Pancreas (tissue), 10 donors: Measurements from ENCODE around the gene DISP1. TPM values are rescaled to one million over a fixed set of nuclear protein-coding genes. Genes with fewer than 3 reads are reported as not detected.

ENCODE experiments used
- ATAC-seq, 4 donors: fragments of 200-7000 bp; cut with Tn5 transposase; one replicate each; pipeline versions ENCODE4 v1.8.0 to v1.9.1; 2020; ENCODE audit warnings: mild to moderate bottlenecking in 4 of 4, moderate library complexity in 4 of 4
- DNase-seq, 6 donors: peaks; one replicate each; pipeline ENCODE4 v3.0.0-alpha.2; 2020
- FAIRE-seq: peaks from 2 replicates; lab custom pipeline; 2012; peaks lifted over from hg19 to GRCh38; lab: Jason Lieb, UNC
- H3K27ac ChIP-seq, 4 donors: fragments of 200-600 bp; sonication (generic); 1 replicate in 3 of 4; 2 replicates in 1 of 4; pipeline versions ENCODE4 v1.5.0 to v1.8.0; 2020
- H3K27me3 ChIP-seq, 4 donors: fragments of 200-600 bp; one replicate each; pipeline ENCODE4 v1.8.0; 2021
- H3K36me3 ChIP-seq, 3 donors: fragments of 200-600 bp; sonication (generic) in 1 of 3; one replicate each; pipeline versions ENCODE4 v1.5.0 to v1.8.0; 2020 to 2021
- H3K4me1 ChIP-seq, 3 donors: fragments of 200-600 bp; one replicate each; pipeline ENCODE4 v1.8.0; 2021
- H3K4me3 ChIP-seq, 4 donors: fragments of 200-600 bp; sonication (generic) in 2 of 4; one replicate each; pipeline versions ENCODE4 v1.5.0 to v1.8.0; 2020 to 2021
- H3K9me3 ChIP-seq, 4 donors: fragments of 200-600 bp; one replicate each; pipeline ENCODE4 v1.8.0; 2021
- WGBS, 2 donors: extraction: QIAGEN DNeasy Blood & Tissue Kit; methylation state at CpG; one replicate each; pipeline ENCODE4 v1.1.7; 2013; 5-methylcytosine and 5-hydroxymethylcytosine counted together
- intact Hi-C, 3 donors: fragments of 100-400 bp; cut with DNase I; formaldehyde crosslinking; loops; one replicate each; pipeline versions ENCODE4 v1.11.1 to v1.14.2; 2022
- polyA plus RNA-seq, 2 donors: library from polyadenylated mRNA; stranded (reverse); fragments of 200-250 nt; gene quantifications; one replicate each; pipeline ENCODE4 v1.2.3, GENCODE V29; 2013
- total RNA-seq, 6 donors: library from RNA; stranded (reverse); fragmentation: NEBNext Ultra II Directional in 4 of 6; extraction: Animal tissue kit (Norgen Biotek cat#: 25700) in 4 of 6; gene quantifications; one replicate each; pipeline versions ENCODE4 v1.2.1 to v1.2.4, GENCODE V29; 2021 to 2023
- TF ChIP-seq, protein P1 (sequence below), 4 donors: fragments of 200-600 bp; sonication (generic) in 3 of 4; IDR thresholded peaks; one replicate each; pipeline versions ENCODE4 v1.5.0 to v1.8.0; 2021; ENCODE audit warnings: antibody characterized with exemption in 4 of 4
- donor health status: healthy with polysubstance abuse.
- donor health status: DM: no; HTN: no; CAD: no; lungs with moderate emphysema.
- donor health status: DM: no; HTN: no; CAD: no.
- donor health status: control.
- donor health status: control.
- donor health status: Bipolar disorder and iron deficiency.
- donor health status: DM: yes; HTN: yes; CAD: no.
- donor health status: DM: no; HTN: no; CAD: no.
- donor health status: DM: no; HTN: no; CAD: no.
- donor health status: DM: yes; HTN: yes; CAD: no.

Gene DISP1
- total and polyA plus RNA-seq, 8 donors, result 1.9 to 6.2 (median 3.2) TPM

DNA sequence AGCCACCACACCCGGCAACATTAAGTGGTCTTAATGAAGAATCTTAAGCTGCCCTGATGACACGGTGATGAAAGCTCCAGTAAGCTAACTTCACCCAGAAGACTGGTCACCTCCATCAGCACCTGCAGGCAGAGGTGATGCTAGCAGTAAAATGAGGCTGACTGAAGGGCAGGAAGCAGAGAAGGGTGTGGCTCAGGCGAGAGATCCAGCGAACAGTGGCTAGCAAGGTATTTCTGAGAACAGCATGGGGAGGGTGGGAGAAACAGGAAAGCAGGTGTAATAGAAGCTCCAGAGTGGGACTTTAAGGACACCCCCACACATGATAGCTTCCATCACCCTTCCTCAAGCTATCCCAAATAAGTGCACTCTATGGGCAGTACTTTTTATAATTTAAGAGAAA lies 15.9 kb upstream of the DISP1 start:
- intact Hi-C loops, result loop anchor here in 1 of 3 donors (10.0 kb wide), 2 partner anchors 326 to 886 kb away; no protein-coding TSS in a partner anchor
- Histone ChIP-seq H3K27me3 (no peaks in the 10 kb centered on the region), H3K4me1 (no peaks in the 10 kb centered on the region), H3K9me3 (no peaks in the 10 kb centered on the region), H3K36me3 (no peaks in the 10 kb centered on the region), H3K4me3 (no peak overlapping the region), H3K27ac (no peak overlapping the region)
- ATAC-seq, result no peak
- TF ChIP-seq, protein P1, sequence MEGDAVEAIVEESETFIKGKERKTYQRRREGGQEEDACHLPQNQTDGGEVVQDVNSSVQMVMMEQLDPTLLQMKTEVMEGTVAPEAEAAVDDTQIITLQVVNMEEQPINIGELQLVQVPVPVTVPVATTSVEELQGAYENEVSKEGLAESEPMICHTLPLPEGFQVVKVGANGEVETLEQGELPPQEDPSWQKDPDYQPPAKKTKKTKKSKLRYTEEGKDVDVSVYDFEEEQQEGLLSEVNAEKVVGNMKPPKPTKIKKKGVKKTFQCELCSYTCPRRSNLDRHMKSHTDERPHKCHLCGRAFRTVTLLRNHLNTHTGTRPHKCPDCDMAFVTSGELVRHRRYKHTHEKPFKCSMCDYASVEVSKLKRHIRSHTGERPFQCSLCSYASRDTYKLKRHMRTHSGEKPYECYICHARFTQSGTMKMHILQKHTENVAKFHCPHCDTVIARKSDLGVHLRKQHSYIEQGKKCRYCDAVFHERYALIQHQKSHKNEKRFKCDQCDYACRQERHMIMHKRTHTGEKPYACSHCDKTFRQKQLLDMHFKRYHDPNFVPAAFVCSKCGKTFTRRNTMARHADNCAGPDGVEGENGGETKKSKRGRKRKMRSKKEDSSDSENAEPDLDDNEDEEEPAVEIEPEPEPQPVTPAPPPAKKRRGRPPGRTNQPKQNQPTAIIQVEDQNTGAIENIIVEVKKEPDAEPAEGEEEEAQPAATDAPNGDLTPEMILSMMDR (IDR thresholded peaks at IDR 0.05), result no peak
- 91 to 93% methylated on average over 4 of the region's 4 CpGs for WGBS, 2 donors
- FAIRE-seq, result no peak
- DNase-seq, result no peak

GRCh38 chr1:222801067-222801466 lies 13.8 kb upstream of the DISP1 start:
- TF ChIP-seq, protein P1 (IDR thresholded peaks at IDR 0.05), result no peak
- intact Hi-C loops, result no loop called here

DNA sequence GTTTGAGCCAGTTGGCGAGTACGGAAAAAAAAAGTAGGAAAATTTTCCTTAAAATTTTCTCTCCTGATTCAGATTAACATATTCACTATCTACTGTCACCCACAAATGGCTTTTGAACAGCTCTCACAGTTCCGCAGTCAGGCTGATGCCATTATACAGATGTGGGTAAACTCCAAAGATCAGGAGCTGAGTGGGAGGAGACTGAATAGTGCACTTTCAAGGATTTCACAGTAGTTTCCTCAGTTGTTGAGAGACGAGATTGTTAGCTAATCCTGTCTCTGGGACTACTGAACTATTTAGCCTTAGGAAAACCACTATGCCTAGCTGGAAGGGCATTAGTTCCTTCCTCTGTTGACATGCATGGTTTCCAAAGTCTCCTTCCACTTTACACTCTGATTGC lies 3.2 kb upstream of the DISP1 start:
- H3K4me1 ChIP-seq, result peaks cover 0 to 12% (median 0%) of the 10 kb centered on the region in 3 donors
- H3K36me3 ChIP-seq, result no peaks in the 10 kb centered on the region
- 76 to 82% methylated on average over 4 of the region's 4 CpGs for WGBS, 2 donors
- no peaks in the 10 kb centered on the region for H3K27me3 ChIP-seq
- ATAC-seq (no peak), DNase-seq (no peak), FAIRE-seq (no peak)
- no peak overlapping the region for H3K4me3 ChIP-seq
- TF ChIP-seq, protein P1 (IDR thresholded peaks at IDR 0.05), result no peak
- no peaks in the 10 kb centered on the region for H3K9me3 ChIP-seq
- intact Hi-C loops, result no loop called here
- no peak overlapping the region for H3K27ac ChIP-seq

More at GRCh38 chr1:222801067-222801466, 13.8 kb upstream of the DISP1 start:
- H3K27me3 ChIP-seq, result no peaks in the 10 kb centered on the region
- H3K36me3 ChIP-seq, result no peaks in the 10 kb centered on the region
- no peak for DNase-seq
- FAIRE-seq, result no peak
- 54 to 57% methylated on average over 4 of the region's 4 CpGs for WGBS, 2 donors
- no peak overlapping the region for H3K27ac ChIP-seq
- no peak for ATAC-seq
- no peaks in the 10 kb centered on the region for H3K4me1 ChIP-seq
- no peaks in the 10 kb centered on the region for H3K9me3 ChIP-seq
- H3K4me3 ChIP-seq, result no peak overlapping the region

GRCh38 chr1:222813866-222814535 lies 838 bp upstream of the DISP1 start:
- 73 to 75% methylated on average over 14 of the region's 14 CpGs for WGBS, 2 donors
- Histone ChIP-seq H3K4me3 (peak overlapping the region in 2 of 4 donors; percentile 63 to 70), H3K27ac (peak overlapping the region; percentile 53 to 95 (median 76)), H3K4me1 (peaks cover 0 to 13% (median 0%) of the 10 kb centered on the region in 3 donors), H3K36me3 (no peaks in the 10 kb centered on the region), H3K27me3 (no peaks in the 10 kb centered on the region), H3K9me3 (no peaks in the 10 kb centered on the region)
- ATAC-seq (peak in 1 of 4 donors; percentile 3), FAIRE-seq (no peak), DNase-seq (no peak)
- TF ChIP-seq, protein P1 (IDR thresholded peaks at IDR 0.05), result no peak
- intact Hi-C loops, result no loop called here

DNA sequence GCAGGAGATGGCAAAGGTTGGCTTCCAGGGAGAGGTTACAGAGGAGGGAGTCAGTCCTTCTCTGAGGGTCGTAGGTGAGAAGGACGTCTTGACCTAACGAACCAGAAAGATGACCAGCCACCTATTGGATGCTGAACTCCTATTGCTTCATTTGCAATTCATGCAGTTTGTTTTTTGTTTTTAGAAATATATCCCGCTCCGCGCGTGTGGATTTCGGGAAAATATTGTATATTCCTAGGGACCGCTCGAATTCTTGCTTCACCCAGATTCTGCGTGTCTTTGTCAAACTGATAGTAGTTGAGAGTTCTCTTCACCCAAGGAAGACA lies 564 bp downstream of the DISP1 start:
- Histone ChIP-seq H3K27me3 (no peaks in the 10 kb centered on the region), H3K4me3 (peak overlapping the region; percentile 63 to 72 (median 67)), H3K9me3 (no peaks in the 10 kb centered on the region), H3K4me1 (peaks cover 0 to 13% (median 0%) of the 10 kb centered on the region in 3 donors), H3K27ac (peak overlapping the region; percentile 53 to 95 (median 76)), H3K36me3 (no peaks in the 10 kb centered on the region)
- peak in 1 of 4 donors; percentile 6 for ATAC-seq
- DNase-seq, result no peak
- no peak for FAIRE-seq
- intact Hi-C loops, result no loop called here
- TF ChIP-seq, protein P1 (IDR thresholded peaks at IDR 0.05), result no peak
- 1 to 2% methylated on average over 11 of the region's 11 CpGs for WGBS, 2 donors
